IMR-90 (cell line): Measurements from ENCODE around the gene FSTL1. TPM values are rescaled to one million over a fixed set of nuclear protein-coding genes. Genes with fewer than 3 reads are reported as not detected.

Source experiments
- ATAC-seq: fragments of 200-7000 bp; cut with Tn5 transposase; 2 replicates; pipeline ENCODE4 v1.9.1; 2020; ENCODE audit warnings: low read depth, mild to moderate bottlenecking, moderate library complexity
- BruUV-seq: library from RNA; stranded (reverse); fragments of 400-500 nt; replicated peaks from 2 replicates; lab custom pipeline; 2021; lab: Mats Ljungman, UMichigan
- CTCF ChIA-PET: fragments of 300-600 bp; formaldehyde crosslinking; extraction: SDS; loops from one replicate; lab custom pipeline; 2021; ENCODE audit warnings: antibody characterized with exemption; lab: Yijun Ruan, JAX
- POLR2A ChIA-PET: fragments of 300-600 bp; sonication (Branson Sonifier 250); formaldehyde crosslinking; loops from one replicate; lab custom pipeline; 2022; ENCODE audit warnings: antibody characterized with exemption; ENCODE audit not compliant: unreplicated experiment; lab: Charles Lee
- DNase-seq: peaks from one replicate; pipeline ENCODE4 v3.0.0; 2013
- H2AFZ ChIP-seq: replicated peaks from 2 replicates; pipeline ENCODE3; 2013; ENCODE audit warnings: low read length, mild to moderate bottlenecking; ENCODE audit not compliant: poor library complexity
- H2AK5ac ChIP-seq: 2 replicates; pipeline ENCODE4 v1.6.1; 2013; ENCODE audit warnings: low read depth, low read length, inconsistent platforms
- H2AK9ac ChIP-seq: replicated peaks from 2 replicates; pipeline ENCODE3; 2013; ENCODE audit warnings: mild to moderate bottlenecking, low read depth, low read length, moderate library complexity; ENCODE audit not compliant: poor library complexity
- H2BK120ac ChIP-seq: 2 replicates; pipeline ENCODE4 v1.6.1; 2013; ENCODE audit warnings: low read depth, low read length, inconsistent platforms
- H2BK15ac ChIP-seq: 3 replicates; pipeline ENCODE4 v1.6.1; 2013; ENCODE audit warnings: low read depth, low read length, inconsistent platforms
- H2BK20ac ChIP-seq: 2 replicates; pipeline ENCODE4 v1.6.1; 2013; ENCODE audit warnings: low read depth, mild to moderate bottlenecking, inconsistent platforms, low read length, moderate library complexity
- H2BK5ac ChIP-seq: 2 replicates; pipeline ENCODE4 v1.6.1; 2013; ENCODE audit warnings: mild to moderate bottlenecking, low read depth, low read length, inconsistent platforms; ENCODE audit not compliant: poor library complexity, severe bottlenecking
- H3K14ac ChIP-seq: replicated peaks from 2 replicates; pipeline ENCODE4 v1.6.1; 2013; ENCODE audit warnings: low read depth, low read length, inconsistent platforms
- H3K18ac ChIP-seq: 2 replicates; pipeline ENCODE4 v1.6.1; 2013; ENCODE audit warnings: low read depth, low read length, control low read depth
- H3K23ac ChIP-seq: 2 replicates; pipeline ENCODE4 v1.6.1; 2013; ENCODE audit warnings: low read depth, low read length, inconsistent platforms
- H3K27ac ChIP-seq: 2 replicates; pipeline ENCODE4 v1.5.1; 2013; ENCODE audit warnings: mild to moderate bottlenecking, control low read depth, low read length; ENCODE audit not compliant: insufficient read depth
- H3K27me3 ChIP-seq: 2 replicates; pipeline ENCODE4 v1.6.1; 2013; ENCODE audit warnings: low read length; ENCODE audit not compliant: control insufficient read depth, insufficient read depth
- H3K36me3 ChIP-seq: 2 replicates; pipeline ENCODE4 v1.6.1; 2013; ENCODE audit warnings: low read length, mixed read lengths; ENCODE audit not compliant: control insufficient read depth, insufficient read depth
- H3K4ac ChIP-seq: 2 replicates; pipeline ENCODE4 v1.6.1; 2013; ENCODE audit warnings: low read depth, low read length, inconsistent platforms
- H3K4me1 ChIP-seq: 2 replicates; pipeline ENCODE4 v1.6.1; 2013; ENCODE audit warnings: low read length, mixed read lengths; ENCODE audit not compliant: control insufficient read depth, insufficient read depth
- H3K4me2 ChIP-seq: 2 replicates; pipeline ENCODE4 v1.6.1; 2013; ENCODE audit warnings: low read depth, mild to moderate bottlenecking, control low read depth, low read length, moderate library complexity
- H3K4me3 ChIP-seq: 2 replicates; pipeline ENCODE4 v1.5.1; 2013; ENCODE audit warnings: low read depth, mild to moderate bottlenecking, control low read depth, low read length, moderate library complexity; ENCODE audit not compliant: insufficient read depth
- H3K56ac ChIP-seq: 2 replicates; pipeline ENCODE4 v1.6.1; 2013; ENCODE audit warnings: low read length, inconsistent platforms; ENCODE audit not compliant: insufficient read depth; ENCODE audit errors: extremely low read depth
- H3K79me1 ChIP-seq, 2 experiments: 2 replicates each; pipeline ENCODE4 v1.6.1; 2013; ENCODE audit warnings: low read length in 2 of 2, inconsistent platforms in 1 of 2, low read depth in 1 of 2
- H3K9ac ChIP-seq: 2 replicates; pipeline ENCODE4 v1.6.1; 2013; ENCODE audit warnings: low read depth, low read length, control low read depth
- H3K9me1 ChIP-seq: 2 replicates; pipeline ENCODE4 v1.6.1; 2013; ENCODE audit warnings: low read length, inconsistent platforms; ENCODE audit not compliant: insufficient read depth
- H3K9me3 ChIP-seq: 2 replicates; pipeline ENCODE4 v1.6.1; 2013; ENCODE audit warnings: low read length; ENCODE audit not compliant: control insufficient read depth, insufficient read depth
- H4K20me1 ChIP-seq: 2 replicates; pipeline ENCODE4 v1.6.1; 2013; ENCODE audit warnings: low read length, inconsistent platforms; ENCODE audit not compliant: insufficient read depth
- H4K5ac ChIP-seq: 2 replicates; pipeline ENCODE4 v1.6.1; 2013; ENCODE audit warnings: mild to moderate bottlenecking, low read depth, low read length, control low read depth
- H4K8ac ChIP-seq, 2 experiments: 2 replicates each; pipeline ENCODE4 v1.6.1; 2013; ENCODE audit warnings: low read depth in 2 of 2, low read length in 2 of 2, control low read depth in 1 of 2, inconsistent platforms in 1 of 2
- H4K91ac ChIP-seq: 2 replicates; pipeline ENCODE4 v1.6.1; 2013; ENCODE audit warnings: low read depth, low read length, inconsistent platforms; ENCODE audit not compliant: insufficient read depth
- BHLHE40 ChIP-seq: fragments of 150-350 bp; IDR thresholded peaks from 2 replicates; pipeline ENCODE4 v1.6.1; 2016; ENCODE audit warnings: mild to moderate bottlenecking, low read depth, low read length
- CEBPB ChIP-seq: IDR thresholded peaks from 2 replicates; pipeline ENCODE4 v1.6.1; 2012; ENCODE audit warnings: low read depth, low read length, improper control_type of control experiment
- CHD1 ChIP-seq: IDR thresholded peaks from 2 replicates; pipeline ENCODE4 v1.6.1; 2012; ENCODE audit warnings: low read depth, low read length, improper control_type of control experiment
- CTCF ChIP-seq: conservative IDR thresholded peaks from 2 replicates; pipeline ENCODE4 v1.5.1; 2012; ENCODE audit warnings: mild to moderate bottlenecking, low read depth, low read length, improper control_type of control experiment
- MAFK ChIP-seq: IDR thresholded peaks from 2 replicates; pipeline ENCODE4 v1.6.1; 2012; ENCODE audit warnings: low read depth, low read length, improper control_type of control experiment
- MXI1 ChIP-seq: IDR thresholded peaks from 2 replicates; pipeline ENCODE4 v1.6.1; 2012; ENCODE audit warnings: low read depth, mild to moderate bottlenecking, low read length, moderate library complexity, borderline replicate concordance
- RFX5 ChIP-seq: IDR thresholded peaks from 2 replicates; pipeline ENCODE4 v1.8.0; 2012; ENCODE audit warnings: low read depth, mild to moderate bottlenecking, low read length, moderate library complexity
- SMC3 ChIP-seq: fragments of 150-350 bp; IDR thresholded peaks from 2 replicates; pipeline ENCODE4 v1.6.1; 2016; ENCODE audit warnings: low read depth, mild to moderate bottlenecking, antibody characterized with exemption, low read length, moderate library complexity
- WGBS, 2 experiments: methylation state at CpG; one replicate each; pipeline versions ENCODE4 v1.1.5 to v1.1.7; 2013; ENCODE audit warnings: missing lambda C conversion rate in 2 of 2; ENCODE audit not compliant: insufficient read length in 1 of 2; ENCODE audit errors: extremely low coverage in 2 of 2; 5-methylcytosine and 5-hydroxymethylcytosine counted together
- dilution Hi-C: fragments of 300-500 bp; cut with HindIII; formaldehyde crosslinking; loops from one replicate; pipeline ENCODE4 v1.14.3; 2018; ENCODE audit warnings: low sequenced_read_pairs; ENCODE audit not compliant: unreplicated experiment
- in situ Hi-C: fragments of 300-500 bp; cut with MboI; formaldehyde crosslinking; loops from 3 replicates; pipeline ENCODE4 v1.14.3; 2019; ENCODE audit warnings: low sequenced_read_pairs, inconsistent platforms, mixed read lengths
- intact Hi-C: fragments of 100-400 bp; cut with micrococcal nuclease; formaldehyde crosslinking; loops from 2 replicates; pipeline ENCODE4 v1.10.0; 2022
- polyA plus RNA-seq, 3 experiments: library from polyadenylated mRNA; depleted of rRNA; stranded (reverse); fragments of >200 nt; gene quantifications; 2 replicates each; pipeline ENCODE4 v1.2.3, GENCODE V29; 2012; ENCODE audit warnings: low replicate concordance in 1 of 3
- total RNA-seq: library from RNA; depleted of rRNA; stranded (reverse); fragments of >200 nt; gene quantifications from 2 replicates; pipeline ENCODE4 v1.2.3, GENCODE V29; 2012
- TF ChIP-seq, protein P1 (sequence below): fragments of 150-350 bp; IDR thresholded peaks from 2 replicates; pipeline ENCODE4 v1.6.1; 2016; ENCODE audit warnings: low read depth, mild to moderate bottlenecking, low read length, moderate library complexity, borderline replicate concordance
- TF ChIP-seq, protein P2 (sequence below): fragments of 150-350 bp; IDR thresholded peaks from 2 replicates; pipeline ENCODE4 v1.6.1; 2017; ENCODE audit warnings: mild to moderate bottlenecking, antibody characterized with exemption, low read length, low read depth

The FSTL1 gene
- total and polyA plus RNA-seq, 2 of the 4 experiments (the other 2 are of a cell fraction), result 864 to 1,642 TPM

GRCh38 chr3:120449701-120450599 is 842 bp downstream of the FSTL1 start:
- POLR2A ChIA-PET, result interaction anchor here (0.5 to 1.4 kb wide), 3 partner anchors 11 to 144 kb away, joined by 3 to 5 read pairs (median 4); no protein-coding TSS in a partner anchor
- Histone ChIP-seq H4K91ac (peak overlapping the region; percentile 91), H2BK20ac (0 out of 2 replicates have a peak overlapping the region, but pooled peaks have one; percentile 18), H3K27me3 (no peaks in the 10 kb centered on the region), H3K27ac (peak overlapping the region; percentile 98), H4K8ac (peak overlapping the region; percentile 63 to 87), H3K14ac (peak overlapping the region; percentile 66), H2AK5ac (peak overlapping the region; percentile 65), H2BK5ac (peak overlapping the region; percentile 98), H3K4me2 (peak overlapping the region; percentile 95), H3K36me3 (peaks cover 21% of the 10 kb centered on the region), H2AK9ac (peak overlapping the region; percentile 92), H3K4me1 (peaks cover 19% of the 10 kb centered on the region), H3K56ac (peak overlapping the region; percentile 95), H3K9me3 (no peaks in the 10 kb centered on the region), H3K79me1 (peaks cover 5 to 36% of the 10 kb centered on the region in 2 experiments; a peak in 2 of 4 replicates), H2BK120ac (peak overlapping the region; percentile 64), H3K23ac (peak overlapping the region; percentile 92), H2BK15ac (0 out of 3 replicates have a peak overlapping the region, but pooled peaks have one; percentile 2), H3K4ac (peak overlapping the region; percentile 81), H2AFZ (peak overlapping the region; percentile 97), H3K9ac (peak overlapping the region; percentile 98), H3K18ac (peak overlapping the region; percentile 94), H3K9me1 (peaks cover 20% of the 10 kb centered on the region), H4K20me1 (peaks cover 42% of the 10 kb centered on the region), H3K4me3 (peak overlapping the region; percentile 94), H4K5ac (peak overlapping the region; percentile 83)
- dilution Hi-C loops, result no loop called here
- CTCF ChIA-PET, result interaction anchor here (1.0 to 1.3 kb wide), 5 partner anchors 23 to 345 kb away, joined by 3 to 5 read pairs (median 3); no protein-coding TSS in a partner anchor
- DNase-seq (peak; percentile 71), ATAC-seq (peak; percentile 9)
- TF ChIP-seq RFX5, result no peak
- no peak for TF ChIP-seq CTCF
- TF ChIP-seq MXI1, result no peak
- TF ChIP-seq CHD1, result 0 out of 2 replicates have a peak, but pooled peaks have one; percentile 20
- TF ChIP-seq BHLHE40, result no peak
- no peak for TF ChIP-seq MAFK
- TF ChIP-seq CEBPB, result peak; percentile 96
- TF ChIP-seq SMC3, result no peak
- TF ChIP-seq, protein P1, sequence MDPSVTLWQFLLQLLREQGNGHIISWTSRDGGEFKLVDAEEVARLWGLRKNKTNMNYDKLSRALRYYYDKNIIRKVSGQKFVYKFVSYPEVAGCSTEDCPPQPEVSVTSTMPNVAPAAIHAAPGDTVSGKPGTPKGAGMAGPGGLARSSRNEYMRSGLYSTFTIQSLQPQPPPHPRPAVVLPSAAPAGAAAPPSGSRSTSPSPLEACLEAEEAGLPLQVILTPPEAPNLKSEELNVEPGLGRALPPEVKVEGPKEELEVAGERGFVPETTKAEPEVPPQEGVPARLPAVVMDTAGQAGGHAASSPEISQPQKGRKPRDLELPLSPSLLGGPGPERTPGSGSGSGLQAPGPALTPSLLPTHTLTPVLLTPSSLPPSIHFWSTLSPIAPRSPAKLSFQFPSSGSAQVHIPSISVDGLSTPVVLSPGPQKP, result no peak
- TF ChIP-seq, protein P2, sequence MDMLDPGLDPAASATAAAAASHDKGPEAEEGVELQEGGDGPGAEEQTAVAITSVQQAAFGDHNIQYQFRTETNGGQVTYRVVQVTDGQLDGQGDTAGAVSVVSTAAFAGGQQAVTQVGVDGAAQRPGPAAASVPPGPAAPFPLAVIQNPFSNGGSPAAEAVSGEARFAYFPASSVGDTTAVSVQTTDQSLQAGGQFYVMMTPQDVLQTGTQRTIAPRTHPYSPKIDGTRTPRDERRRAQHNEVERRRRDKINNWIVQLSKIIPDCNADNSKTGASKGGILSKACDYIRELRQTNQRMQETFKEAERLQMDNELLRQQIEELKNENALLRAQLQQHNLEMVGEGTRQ, result no peak
- BruUV-seq, result TSS peak; percentile 64
- in situ Hi-C loops, result loop anchor here (25.0 kb wide), 2 partner anchors 337 to 1037 kb away; no protein-coding TSS in a partner anchor
- WGBS, 2 experiments, result 0% methylated on average over 10 of the region's 32 CpGs; no CpG with 5 or more reads in 1 of the 2 experiments
- intact Hi-C loops, result loop anchor here (1.0 to 2.0 kb wide), 4 partner anchors 21 to 57 kb away; no protein-coding TSS in a partner anchor
